ENCODE measurements around the gene HEMK1.

HEMK1 gene

DNA sequence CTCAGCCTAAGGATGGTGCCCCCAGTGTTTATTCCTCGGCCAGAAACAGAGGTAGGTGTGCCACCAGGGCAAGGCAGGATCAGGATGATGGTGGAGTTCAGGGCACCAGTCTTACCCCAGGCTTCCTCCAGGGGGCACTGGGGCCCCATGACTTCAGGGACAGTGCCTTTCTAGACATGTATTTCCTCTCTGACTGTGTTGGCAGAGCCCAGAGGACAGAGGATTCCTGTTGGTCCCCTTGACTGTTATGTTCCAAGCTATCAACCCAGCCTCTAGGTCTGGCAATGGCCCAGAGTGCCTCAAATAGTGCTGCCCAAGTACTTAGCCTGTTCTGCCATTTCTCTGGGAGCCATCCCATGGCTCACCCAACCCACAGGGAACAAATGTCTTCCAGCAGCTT, 2.8 kb downstream of the HEMK1 start:
- Histone ChIP-seq H3K4me1 (ENCODE audit: insufficient read depth, low read length, severe bottlenecking) (peaks cover 24% of the 10 kb centered on the region), H3K27me3 (ENCODE audit: insufficient read depth, low read length) (no peaks in the 10 kb centered on the region), H3K27ac (ENCODE audit: low read depth, low read length, poor library complexity, severe bottlenecking) (no peak overlapping the region), H3K9ac (ENCODE audit: low read length) (no peak overlapping the region), H3K9me2 (ENCODE audit: low read depth, low read length) (no peaks in the 10 kb centered on the region), H3K9me3 (ENCODE audit: low read length) (no peaks in the 10 kb centered on the region), H3F3A (ENCODE audit: insufficient read depth, low read length) (no peaks in the 10 kb centered on the region), H3K36me3 (ENCODE audit: insufficient read depth, low read length) (no peaks in the 10 kb centered on the region), H3K4me2 (ENCODE audit: low read length) (no peak overlapping the region), H3K4me3 (ENCODE audit: low read depth, low read length, poor library complexity, severe bottlenecking) (no peak overlapping the region), H3K79me2 (ENCODE audit: insufficient read depth, low read length) (no peaks in the 10 kb centered on the region), H4K20me1 (ENCODE audit: insufficient read depth, low read length) (no peaks in the 10 kb centered on the region), H2AFZ (ENCODE audit: low read length) (no peak overlapping the region)
- TF ChIP-seq, protein P1, sequence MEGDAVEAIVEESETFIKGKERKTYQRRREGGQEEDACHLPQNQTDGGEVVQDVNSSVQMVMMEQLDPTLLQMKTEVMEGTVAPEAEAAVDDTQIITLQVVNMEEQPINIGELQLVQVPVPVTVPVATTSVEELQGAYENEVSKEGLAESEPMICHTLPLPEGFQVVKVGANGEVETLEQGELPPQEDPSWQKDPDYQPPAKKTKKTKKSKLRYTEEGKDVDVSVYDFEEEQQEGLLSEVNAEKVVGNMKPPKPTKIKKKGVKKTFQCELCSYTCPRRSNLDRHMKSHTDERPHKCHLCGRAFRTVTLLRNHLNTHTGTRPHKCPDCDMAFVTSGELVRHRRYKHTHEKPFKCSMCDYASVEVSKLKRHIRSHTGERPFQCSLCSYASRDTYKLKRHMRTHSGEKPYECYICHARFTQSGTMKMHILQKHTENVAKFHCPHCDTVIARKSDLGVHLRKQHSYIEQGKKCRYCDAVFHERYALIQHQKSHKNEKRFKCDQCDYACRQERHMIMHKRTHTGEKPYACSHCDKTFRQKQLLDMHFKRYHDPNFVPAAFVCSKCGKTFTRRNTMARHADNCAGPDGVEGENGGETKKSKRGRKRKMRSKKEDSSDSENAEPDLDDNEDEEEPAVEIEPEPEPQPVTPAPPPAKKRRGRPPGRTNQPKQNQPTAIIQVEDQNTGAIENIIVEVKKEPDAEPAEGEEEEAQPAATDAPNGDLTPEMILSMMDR (IDR thresholded peaks at IDR 0.05; ENCODE audit: low read length) = peak; percentile 74
- no peak for TF ChIP-seq EZH2 (IDR thresholded peaks at IDR 0.05; ENCODE audit: borderline replicate concordance, low read length)

DNA sequence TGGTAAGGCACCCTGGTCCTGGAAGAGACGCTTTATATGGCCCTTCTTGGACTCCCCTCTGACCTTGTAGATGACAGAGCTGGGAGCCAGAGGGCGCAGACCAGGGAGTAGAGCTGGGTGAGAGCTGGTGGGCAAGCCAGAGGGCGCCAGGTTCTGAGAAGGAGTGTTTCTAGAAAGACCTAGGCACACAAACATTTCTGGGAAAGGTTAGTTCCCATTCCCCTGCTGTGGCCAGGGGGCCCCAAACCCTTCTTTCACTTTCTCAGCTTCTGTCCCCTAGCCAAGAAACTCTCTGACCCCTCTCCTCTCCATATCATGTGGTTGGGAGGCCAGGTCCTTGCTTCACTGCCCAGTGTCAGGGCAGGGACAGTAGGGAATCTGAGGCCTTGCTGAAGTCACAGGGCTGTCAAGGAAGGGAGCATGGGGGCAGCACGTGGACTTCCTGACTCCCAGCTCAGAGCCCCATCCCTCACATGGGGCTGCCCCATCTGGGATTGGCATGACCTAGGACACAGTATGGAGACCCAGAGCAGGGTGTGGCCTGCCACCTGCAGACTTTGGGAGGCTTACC, 3.6 kb downstream of the HEMK1 start:
- Histone ChIP-seq H4K20me1 (ENCODE audit: insufficient read depth, low read length) (no peaks in the 10 kb centered on the region), H3F3A (ENCODE audit: insufficient read depth, low read length) (no peaks in the 10 kb centered on the region), H3K36me3 (ENCODE audit: insufficient read depth, low read length) (no peaks in the 10 kb centered on the region), H3K79me2 (ENCODE audit: insufficient read depth, low read length) (no peaks in the 10 kb centered on the region), H3K9me2 (ENCODE audit: low read depth, low read length) (no peaks in the 10 kb centered on the region), H3K4me2 (ENCODE audit: low read length) (no peak overlapping the region), H3K4me1 (ENCODE audit: insufficient read depth, low read length, severe bottlenecking) (peaks cover 19% of the 10 kb centered on the region), H3K9ac (ENCODE audit: low read length) (no peak overlapping the region), H3K4me3 (ENCODE audit: low read depth, low read length, poor library complexity, severe bottlenecking) (no peak overlapping the region), H2AFZ (ENCODE audit: low read length) (no peak overlapping the region), H3K27me3 (ENCODE audit: insufficient read depth, low read length) (no peaks in the 10 kb centered on the region), H3K9me3 (ENCODE audit: low read length) (no peaks in the 10 kb centered on the region), H3K27ac (ENCODE audit: low read depth, low read length, poor library complexity, severe bottlenecking) (no peak overlapping the region)
- TF ChIP-seq EZH2 (IDR thresholded peaks at IDR 0.05; ENCODE audit: borderline replicate concordance, low read length) = no peak
- TF ChIP-seq, protein P1 (IDR thresholded peaks at IDR 0.05; ENCODE audit: low read length) = no peak

DNA sequence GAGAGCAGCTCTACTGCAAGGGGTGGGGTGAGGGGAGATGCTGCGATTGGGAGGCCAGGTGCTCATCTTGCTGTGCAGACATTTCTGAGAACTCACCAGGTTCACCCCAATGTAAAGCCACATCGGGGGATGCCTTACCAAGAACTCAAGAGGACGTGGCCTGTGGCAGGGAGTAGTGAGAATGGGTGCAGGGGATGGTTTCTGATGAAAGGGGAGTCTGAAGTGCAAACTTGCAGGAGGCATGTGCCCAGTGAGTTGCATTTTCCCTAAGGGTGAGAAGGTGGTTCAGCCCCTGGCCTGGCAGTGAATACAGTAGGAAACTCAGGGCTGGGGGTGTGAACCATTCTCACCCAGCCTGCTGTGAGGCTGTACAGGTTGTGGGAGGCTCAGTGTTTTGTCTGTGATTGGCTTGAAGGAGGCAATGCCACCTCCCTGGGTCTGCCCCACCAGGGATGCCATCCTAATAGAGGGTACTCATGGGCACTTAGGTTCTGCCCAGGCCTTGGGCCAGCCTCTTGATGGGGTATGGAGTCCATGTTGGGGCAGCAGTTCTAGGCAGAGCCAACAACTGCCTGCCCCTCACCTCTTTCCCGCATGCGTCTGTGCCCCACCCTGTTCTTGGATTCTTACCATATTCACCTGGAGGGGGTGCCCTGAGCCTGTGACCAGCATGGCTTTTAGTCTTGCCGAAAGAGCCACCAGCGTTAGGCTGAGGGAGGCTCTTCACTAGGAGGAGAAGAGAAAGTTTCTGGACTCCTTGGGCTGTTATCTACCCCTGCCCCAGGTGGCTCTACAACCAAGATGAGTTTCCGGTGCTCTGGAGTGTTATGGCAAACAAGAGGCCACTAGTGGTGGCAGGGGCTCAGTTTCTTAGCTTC, 4.5 kb downstream of the HEMK1 start:
- H3K4me2 ChIP-seq (ENCODE audit: low read length) = no peak overlapping the region
- H2AFZ ChIP-seq (ENCODE audit: low read length) = no peak overlapping the region
- H3K9ac ChIP-seq (ENCODE audit: low read length) = no peak overlapping the region
- TF ChIP-seq, protein P1 (IDR thresholded peaks at IDR 0.05; ENCODE audit: low read length) = no peak
- no peak for TF ChIP-seq EZH2 (IDR thresholded peaks at IDR 0.05; ENCODE audit: borderline replicate concordance, low read length)
- no peaks in the 10 kb centered on the region for H3K36me3 ChIP-seq (ENCODE audit: insufficient read depth, low read length)
- H3K79me2 ChIP-seq (ENCODE audit: insufficient read depth, low read length) = no peaks in the 10 kb centered on the region
- no peak overlapping the region for H3K4me3 ChIP-seq (ENCODE audit: low read depth, low read length, poor library complexity, severe bottlenecking)
- H4K20me1 ChIP-seq (ENCODE audit: insufficient read depth, low read length) = no peaks in the 10 kb centered on the region
- no peaks in the 10 kb centered on the region for H3K27me3 ChIP-seq (ENCODE audit: insufficient read depth, low read length)
- no peaks in the 10 kb centered on the region for H3K9me2 ChIP-seq (ENCODE audit: low read depth, low read length)
- H3K27ac ChIP-seq (ENCODE audit: low read depth, low read length, poor library complexity, severe bottlenecking) = no peak overlapping the region
- no peaks in the 10 kb centered on the region for H3F3A ChIP-seq (ENCODE audit: insufficient read depth, low read length)
- peaks cover 9% of the 10 kb centered on the region for H3K4me1 ChIP-seq (ENCODE audit: insufficient read depth, low read length, severe bottlenecking)
- no peaks in the 10 kb centered on the region for H3K9me3 ChIP-seq (ENCODE audit: low read length)

Data from OCI-LY1 (cell line).